CD4-positive, alpha-beta T cell treated with Interleukin-2 at 100 ng/mL for 4 hours (primary cell): ENCODE results near the gene TSPOAP1.

ENCODE experiments used
- DNase-seq: peaks from one replicate; pipeline ENCODE4 v3.0.0-alpha.2; 2020; ENCODE audit warnings: low spot score

Gene TSPOAP1

GRCh38 chr17:58328195-58329034, at the start of gene TSPOAP1:
Gene TSPOAP1 (minus strand): TSS chr17:58328795. CDS start chr17:58327920, 875 bp downstream.
- peak; percentile 85 for DNase-seq

GRCh38 chr17:58377661-58378060, 49.1 kb upstream of the TSPOAP1 start:
- no peak for DNase-seq

GRCh38 chr17:58377093-58377601, 48.6 kb upstream of the TSPOAP1 start:
- DNase-seq: no peak

- no peak for DNase-seq
These were observed 47.9 kb upstream of the TSPOAP1 start for GRCh38 chr17:58376472-58377000.

- no peak for DNase-seq
These were observed 47.2 kb upstream of the TSPOAP1 start for GRCh38 chr17:58375811-58376210.

- DNase-seq: no peak
These were observed 46.7 kb upstream of the TSPOAP1 start for GRCh38 chr17:58375256-58375655.

GRCh38 chr17:58373923-58374322, 45.3 kb upstream of the TSPOAP1 start:
- DNase-seq: no peak

GRCh38 chr17:58373003-58373402, 44.4 kb upstream of the TSPOAP1 start:
- no peak for DNase-seq

GRCh38 chr17:58371300-58371950, 42.8 kb upstream of the TSPOAP1 start:
- DNase-seq: no peak

GRCh38 chr17:58370716-58371115, 42.1 kb upstream of the TSPOAP1 start:
- DNase-seq: no peak

- no peak for DNase-seq
These were observed 41.7 kb upstream of the TSPOAP1 start for GRCh38 chr17:58370309-58370708.

- no peak for DNase-seq
These were observed 40.8 kb upstream of the TSPOAP1 start for GRCh38 chr17:58369214-58370031.

- no peak for DNase-seq
These were observed 40.2 kb upstream of the TSPOAP1 start for GRCh38 chr17:58368860-58369213.

GRCh38 chr17:58367461-58367860, 38.9 kb upstream of the TSPOAP1 start:
- no peak for DNase-seq

GRCh38 chr17:58365980-58366595, 37.5 kb upstream of the TSPOAP1 start:
- DNase-seq: no peak

- no peak for DNase-seq
These were observed 36.8 kb upstream of the TSPOAP1 start for GRCh38 chr17:58365185-58365979.

- DNase-seq: no peak
These were observed 35.8 kb upstream of the TSPOAP1 start for GRCh38 chr17:58364270-58364942.

GRCh38 chr17:58363457-58364185, 35.0 kb upstream of the TSPOAP1 start:
- no peak for DNase-seq

GRCh38 chr17:58362368-58363014, 33.9 kb upstream of the TSPOAP1 start:
- DNase-seq: no peak
